HG03469 (cell line): ENCODE measurements around the gene CEP57L1.
"Not testable (repeated sequence)": the region's sequence is repeated elsewhere in the genome, so short reads cannot be mapped to it uniquely, and the experiment has no call there.

ENCODE experiments used
- ATAC-seq: cut with Tn5 transposase; IDR thresholded peaks from one replicate; pipeline ENCODE4 v1.9.1; 2021; ENCODE audit warnings: mild to moderate bottlenecking, moderate library complexity, moderate number of reproducible peaks; ENCODE audit not compliant: unreplicated experiment

CEP57L1 gene

GRCh38 chr6:109167562-109167961, 72.3 kb downstream of the CEP57L1 start:
- no peak for ATAC-seq

- no peak for ATAC-seq
Measured at GRCh38 chr6:109170333-109170732, 75.0 kb downstream of the CEP57L1 start.

DNA sequence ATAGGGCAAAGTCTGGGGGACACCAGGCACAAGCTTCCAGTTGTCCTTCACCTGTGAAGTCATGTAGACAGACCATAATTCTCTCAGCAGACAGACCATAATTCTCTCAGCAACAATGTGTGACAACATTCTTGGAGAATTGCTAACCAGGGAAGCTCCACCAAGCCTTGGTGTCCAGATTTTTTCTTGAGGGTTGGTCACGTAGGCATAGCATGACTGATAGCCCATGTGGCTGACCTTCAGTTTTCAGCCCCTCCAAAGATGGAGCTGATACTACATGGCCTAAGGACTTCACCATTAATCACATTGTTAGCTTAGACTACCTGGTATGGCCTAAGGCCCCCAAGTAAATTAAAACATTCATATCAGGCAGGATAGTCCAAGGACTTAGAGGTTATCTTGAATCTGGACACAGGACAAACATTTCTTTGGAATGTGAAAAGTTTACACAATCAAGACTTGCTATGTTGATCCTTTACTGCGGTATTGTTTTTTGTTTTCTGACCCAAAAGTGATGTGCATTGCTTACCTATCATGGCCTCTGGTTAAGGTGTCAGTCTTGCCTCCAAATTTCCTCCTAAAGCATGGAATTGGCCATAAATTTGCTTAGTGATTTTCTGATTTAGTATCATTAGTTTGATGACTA, 76.9 kb downstream of the CEP57L1 start:
- no peak for ATAC-seq

- ATAC-seq, result no peak
Measured at GRCh38 chr6:109174916-109175315, 79.6 kb downstream of the CEP57L1 start.

DNA sequence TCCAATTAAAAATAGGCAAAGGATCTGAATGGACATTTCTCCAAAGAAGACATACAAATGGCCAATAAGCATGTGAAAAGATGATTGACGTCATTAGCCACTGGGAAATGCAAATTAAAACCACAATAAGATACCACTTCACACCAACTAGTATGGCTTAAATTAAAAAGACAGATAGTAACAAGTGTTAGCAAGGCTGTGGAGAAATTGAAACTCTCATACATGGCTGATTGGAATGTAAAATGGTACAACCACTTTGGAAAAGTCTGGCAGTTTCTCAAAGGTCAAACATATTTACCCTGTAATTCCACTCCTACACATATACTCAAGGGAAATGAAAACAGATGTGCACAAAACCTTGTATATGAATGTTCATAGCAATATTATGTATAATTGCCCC, 83.6 kb downstream of the CEP57L1 start:
- no peak for ATAC-seq

GRCh38 chr6:109179507-109179906, 84.2 kb downstream of the CEP57L1 start:
- ATAC-seq, result no peak

GRCh38 chr6:109182578-109182977, 87.3 kb downstream of the CEP57L1 start:
- ATAC-seq, result no peak

DNA sequence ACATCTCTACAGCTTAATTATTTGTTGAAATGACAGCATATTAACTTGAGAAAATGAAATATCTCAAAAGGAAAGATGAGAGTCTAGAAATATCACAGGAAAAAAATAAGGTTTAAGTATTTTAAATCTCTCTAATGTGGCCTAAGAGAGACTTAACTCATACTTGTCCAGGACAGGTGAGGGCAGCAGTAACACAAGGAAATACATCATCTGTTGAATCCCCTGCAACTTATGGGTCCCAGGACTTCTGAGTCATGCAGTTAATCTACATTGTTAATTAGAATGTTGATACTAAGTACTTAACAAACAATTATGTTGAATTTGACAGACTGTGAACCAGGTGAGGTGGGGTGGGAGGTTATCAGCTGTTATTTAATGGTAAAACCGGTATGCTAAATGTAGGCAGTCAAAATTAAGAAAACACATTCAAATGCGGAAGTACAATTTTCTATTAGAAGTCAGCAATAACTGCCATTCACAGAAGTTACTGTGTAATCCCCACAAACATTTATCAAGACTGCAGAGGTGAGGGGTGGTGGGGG, 87.9 kb downstream of the CEP57L1 start:
- ATAC-seq, result no peak

DNA sequence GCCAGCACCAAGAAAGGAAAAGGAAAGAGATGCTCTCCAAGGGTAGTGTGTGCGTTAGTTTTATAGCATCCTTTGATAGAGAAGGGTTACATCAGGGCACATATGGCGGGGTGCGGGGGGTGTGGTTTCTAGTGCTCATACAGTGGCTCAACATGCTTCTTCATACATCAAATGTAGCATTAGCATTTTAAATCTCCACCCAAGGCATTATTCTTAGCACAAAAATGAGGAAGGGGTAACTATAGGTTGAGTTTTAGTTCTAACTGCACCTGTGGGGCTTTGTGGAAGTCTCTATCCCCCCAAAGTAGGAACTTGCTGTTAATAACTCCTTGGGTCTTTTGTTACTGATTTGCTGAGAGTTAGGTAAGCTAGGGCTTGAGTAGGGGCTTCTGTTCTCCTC, 89.3 kb downstream of the CEP57L1 start:
- no peak for ATAC-seq

GRCh38 chr6:109186012-109186411, 90.7 kb downstream of the CEP57L1 start:
- ATAC-seq, result no peak

DNA sequence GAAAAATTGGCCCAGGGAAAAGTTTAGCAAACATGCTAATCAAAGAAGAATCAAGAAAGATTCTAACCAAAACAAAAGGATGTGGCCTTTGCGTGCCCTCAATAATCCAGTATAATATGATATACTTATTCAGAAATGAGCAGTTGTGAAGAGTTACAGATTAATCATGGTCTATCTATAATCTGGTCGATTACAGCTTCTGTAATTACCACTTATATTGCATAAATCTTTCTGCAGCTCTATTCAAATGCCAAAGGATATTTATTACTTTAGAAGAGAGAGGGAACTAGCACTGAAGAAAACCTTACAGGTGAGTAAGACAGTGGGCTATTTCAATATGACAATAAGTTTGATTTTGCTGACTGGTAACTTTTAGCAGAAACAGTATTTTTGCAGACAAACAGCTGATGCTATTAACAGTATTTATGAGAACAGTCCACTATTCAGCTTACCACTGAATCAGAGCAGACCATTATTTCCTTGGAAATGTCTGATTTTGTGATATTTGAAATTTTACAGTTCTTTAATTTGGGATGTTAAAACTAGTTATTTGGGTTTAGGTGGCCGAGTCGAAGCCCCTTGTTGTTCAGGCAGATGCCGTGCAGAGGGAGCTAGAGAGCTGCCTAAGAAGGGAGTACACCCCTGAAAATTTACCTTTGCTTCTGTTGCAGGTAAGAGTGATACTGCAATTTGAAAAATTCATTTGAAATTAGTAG, 92.2 kb downstream of the CEP57L1 start:
- no peak for ATAC-seq

DNA sequence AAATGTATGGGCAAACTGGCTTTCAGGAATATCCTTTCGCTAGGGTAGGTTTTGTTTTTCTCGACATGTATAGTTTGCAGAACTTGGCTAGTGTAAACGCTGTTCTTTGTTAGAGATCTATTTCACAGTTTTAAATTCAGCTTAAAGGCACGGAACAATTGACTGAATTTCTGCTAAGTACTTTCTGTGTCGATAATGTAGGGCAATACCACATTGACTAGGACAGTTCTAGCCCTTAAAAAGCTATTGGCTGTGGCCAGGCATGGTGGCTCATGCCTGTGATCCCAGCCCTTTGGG, 92.8 kb downstream of the CEP57L1 start:
- ATAC-seq, result no peak

DNA sequence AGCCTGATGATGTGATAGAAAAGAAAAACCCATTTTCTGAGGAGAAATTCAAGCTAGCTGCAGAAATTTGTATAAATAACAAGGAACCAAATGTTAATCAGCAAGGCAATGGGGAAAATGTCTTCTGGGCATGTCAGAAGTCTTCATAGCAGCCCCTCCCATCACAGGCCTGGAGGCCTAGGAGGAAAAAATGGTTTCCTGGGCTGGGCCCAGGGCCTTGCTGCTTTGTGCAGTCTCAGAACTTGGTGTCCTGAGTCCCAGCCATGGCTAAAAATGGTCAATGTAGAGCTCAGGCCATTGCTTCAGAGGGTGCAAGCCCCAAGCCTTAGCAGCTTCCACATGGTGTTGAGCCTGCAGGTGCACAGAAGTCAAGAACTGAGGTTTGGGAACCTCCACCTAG, 96.1 kb downstream of the CEP57L1 start:
- ATAC-seq, result not testable (repeated sequence)

GRCh38 chr6:109192865-109193264, 97.6 kb downstream of the CEP57L1 start:
- ATAC-seq, result no peak

DNA sequence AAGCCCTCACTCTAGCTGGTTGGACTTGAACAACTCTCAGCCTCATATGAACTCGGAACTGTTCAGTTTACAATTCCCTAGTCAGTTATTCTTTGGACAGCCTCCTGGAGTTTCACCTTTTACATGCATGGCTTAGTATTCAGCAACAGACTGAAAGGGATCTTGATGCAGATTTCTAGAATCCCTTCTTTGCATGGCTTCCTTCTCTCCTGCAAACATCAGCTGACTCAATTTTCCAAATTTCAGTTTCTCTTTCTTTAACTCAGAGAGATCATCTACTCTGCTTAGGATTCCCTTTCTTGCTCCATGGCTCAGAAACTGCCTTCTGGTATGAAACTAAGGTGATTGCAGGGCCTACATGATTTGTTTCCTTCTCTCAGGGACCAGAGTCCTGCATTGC, 99.6 kb downstream of the CEP57L1 start:
- no peak for ATAC-seq

- ATAC-seq, result no peak
Measured at GRCh38 chr6:109197061-109197460, 101.8 kb downstream of the CEP57L1 start.

DNA sequence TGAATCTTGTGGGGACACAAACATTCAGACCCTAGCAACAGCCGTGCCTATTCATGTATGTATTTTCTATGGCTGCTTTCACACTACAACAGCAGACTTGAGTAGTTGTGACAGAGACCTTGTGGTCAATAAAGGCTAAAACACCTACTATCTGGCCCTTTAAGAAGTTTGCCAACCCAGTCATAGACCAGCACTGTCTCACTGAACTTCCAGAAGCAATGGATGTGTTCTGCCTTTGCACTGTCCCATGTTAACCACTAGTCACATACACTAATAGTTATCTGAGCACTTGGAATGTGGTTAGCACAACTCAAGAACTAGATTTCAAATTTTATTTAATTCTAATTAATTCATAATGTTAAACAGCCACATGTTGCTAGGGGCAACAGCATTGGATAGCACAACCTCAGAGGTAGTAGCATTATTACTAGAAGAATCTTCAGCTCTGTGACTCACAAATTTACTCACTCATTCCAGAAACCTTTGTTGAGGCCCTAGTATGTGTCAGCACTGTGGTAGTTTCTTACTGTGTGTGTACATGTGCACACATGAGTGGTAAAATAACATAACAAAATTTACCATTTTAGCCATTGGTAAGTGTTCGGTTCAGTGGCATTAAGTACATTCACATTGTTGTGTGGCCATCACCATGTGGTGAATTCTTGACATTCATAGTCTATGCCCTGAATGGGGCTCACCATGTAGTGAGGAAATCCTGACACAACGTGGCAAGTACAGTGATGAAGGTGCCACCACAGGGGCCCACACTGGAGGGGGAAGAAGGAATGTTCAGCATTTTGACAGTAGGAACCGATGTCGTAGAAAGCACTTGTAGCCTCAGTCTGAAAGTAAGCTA, 107.3 kb downstream of the CEP57L1 start:
- ATAC-seq, result no peak

- no peak for ATAC-seq
Measured at GRCh38 chr6:109204511-109204910, 109.2 kb downstream of the CEP57L1 start.

GRCh38 chr6:109212683-109213082, 117.4 kb downstream of the CEP57L1 start:
- ATAC-seq, result no peak
